K562 (cell line): ENCODE results near the gene PSG3.
"Not testable (repeated sequence)": the region's sequence is repeated elsewhere in the genome, so short reads cannot be mapped to it uniquely, and the experiment has no call there.

Source experiments
- CC2D1A ChIP-seq: fragments of 450-650 bp; IDR thresholded peaks from 2 replicates; pipeline ENCODE4 v1.6.1; 2017; ENCODE audit warnings: mild to moderate bottlenecking
- CTCF ChIP-seq, 3 experiments: IDR thresholded peaks in 2 of 3; conservative IDR thresholded peaks in 1 of 3; 2 replicates each; pipeline ENCODE4 v1.5.1; 2011 to 2012; ENCODE audit warnings: low read length in 3 of 3, mild to moderate bottlenecking in 3 of 3, control low read depth in 2 of 3, improper control_type of control experiment in 1 of 3, inconsistent platforms in 1 of 3, low read depth in 1 of 3, mixed read lengths in 1 of 3, moderate library complexity in 1 of 3; ENCODE audit not compliant: insufficient read depth in 2 of 3
- HDGF ChIP-seq: fragments of 450-650 bp; IDR thresholded peaks from 2 replicates; pipeline ENCODE4 v1.6.1; 2016
- ZNF224 ChIP-seq: sonication (generic); formaldehyde crosslinking; IDR thresholded peaks from 2 replicates; pipeline ENCODE4 v1.8.0; 2022; ENCODE audit warnings: mild to moderate bottlenecking, missing genetic modification reagents

- peak in 2 of 3 experiments; percentile 18 to 42; a peak in 2 of 6 replicates for TF ChIP-seq CTCF (IDR thresholded peaks at IDR 0.05 in 2 of 3, conservative IDR thresholded peaks at IDR 0.05 in 1 of 3; ENCODE audit: insufficient read depth in 2 of 3, low read depth in 1 of 3, low read length in 3 of 3)
- not testable (repeated sequence) for TF ChIP-seq HDGF, CC2D1A, ZNF224
These were observed 27.0 kb upstream of the PSG3 start for GRCh38 chr19:42767319-42767718.
